ENCODE results near the gene RPRD1B. TPM values are rescaled to one million over a fixed set of nuclear protein-coding genes. Genes with fewer than 3 reads are reported as not detected.

The RPRD1B gene
- total RNA-seq, 1 donor from 2014 or later: 16.4 TPM

GRCh38 chr20:38034108-38034649, 633 bp downstream of the RPRD1B start:
- intact Hi-C loops (cut with DNase I): loop anchor here (10.0 kb wide), 2 partner anchors 401 to 441 kb away; partner anchors contain the start of genes RALGAPB and SNHG17
- Histone ChIP-seq H3K9me3 (no peaks in the 10 kb centered on the region), H3K27me3 (no peaks in the 10 kb centered on the region), H3K4me3 (peak overlapping the region; percentile 95 to 100), H3K27ac (peak overlapping the region; percentile 97), H3K36me3 (peaks cover 0 to 4% of the 10 kb centered on the region in 2 donors), H3K4me1 (peaks cover 16 to 27% of the 10 kb centered on the region in 2 donors)
- DNase-seq (ENCODE audit: low spot score in 2 of 2): no peak
- TF ChIP-seq, protein P1, sequence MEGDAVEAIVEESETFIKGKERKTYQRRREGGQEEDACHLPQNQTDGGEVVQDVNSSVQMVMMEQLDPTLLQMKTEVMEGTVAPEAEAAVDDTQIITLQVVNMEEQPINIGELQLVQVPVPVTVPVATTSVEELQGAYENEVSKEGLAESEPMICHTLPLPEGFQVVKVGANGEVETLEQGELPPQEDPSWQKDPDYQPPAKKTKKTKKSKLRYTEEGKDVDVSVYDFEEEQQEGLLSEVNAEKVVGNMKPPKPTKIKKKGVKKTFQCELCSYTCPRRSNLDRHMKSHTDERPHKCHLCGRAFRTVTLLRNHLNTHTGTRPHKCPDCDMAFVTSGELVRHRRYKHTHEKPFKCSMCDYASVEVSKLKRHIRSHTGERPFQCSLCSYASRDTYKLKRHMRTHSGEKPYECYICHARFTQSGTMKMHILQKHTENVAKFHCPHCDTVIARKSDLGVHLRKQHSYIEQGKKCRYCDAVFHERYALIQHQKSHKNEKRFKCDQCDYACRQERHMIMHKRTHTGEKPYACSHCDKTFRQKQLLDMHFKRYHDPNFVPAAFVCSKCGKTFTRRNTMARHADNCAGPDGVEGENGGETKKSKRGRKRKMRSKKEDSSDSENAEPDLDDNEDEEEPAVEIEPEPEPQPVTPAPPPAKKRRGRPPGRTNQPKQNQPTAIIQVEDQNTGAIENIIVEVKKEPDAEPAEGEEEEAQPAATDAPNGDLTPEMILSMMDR (IDR thresholded peaks at IDR 0.05): no peak

DNA sequence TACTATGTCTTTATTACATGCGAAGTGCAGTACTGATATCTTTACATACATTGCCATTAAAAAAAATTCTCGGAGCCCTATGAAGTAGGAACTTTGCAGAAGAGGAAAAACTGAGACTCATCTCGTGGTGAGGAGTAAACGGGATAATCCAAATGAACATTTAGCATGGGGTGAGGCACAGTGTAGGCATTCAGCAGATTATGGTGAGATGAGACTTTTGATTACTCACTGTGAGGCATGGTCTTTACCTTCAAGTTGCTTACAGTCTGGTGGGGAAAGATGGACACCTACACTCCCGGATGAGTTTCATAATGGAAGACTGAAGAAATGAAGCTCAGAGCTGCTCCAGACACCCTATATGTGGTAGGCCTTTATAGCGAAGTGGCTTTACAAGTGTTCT, 1.4 kb downstream of the RPRD1B start:
- Histone ChIP-seq H3K4me3 (peak overlapping the region; percentile 95 to 100), H3K4me1 (peaks cover 16 to 27% of the 10 kb centered on the region in 2 donors), H3K36me3 (peaks cover 0 to 4% of the 10 kb centered on the region in 2 donors), H3K9me3 (no peaks in the 10 kb centered on the region), H3K27me3 (no peaks in the 10 kb centered on the region), H3K27ac (no peak overlapping the region)
- no peak for DNase-seq (ENCODE audit: low spot score in 2 of 2)
- intact Hi-C loops (cut with DNase I): loop anchor here (10.0 kb wide), 2 partner anchors 400 to 440 kb away; partner anchors contain the start of genes RALGAPB and SNHG17
- TF ChIP-seq, protein P1 (IDR thresholded peaks at IDR 0.05): no peak

DNA sequence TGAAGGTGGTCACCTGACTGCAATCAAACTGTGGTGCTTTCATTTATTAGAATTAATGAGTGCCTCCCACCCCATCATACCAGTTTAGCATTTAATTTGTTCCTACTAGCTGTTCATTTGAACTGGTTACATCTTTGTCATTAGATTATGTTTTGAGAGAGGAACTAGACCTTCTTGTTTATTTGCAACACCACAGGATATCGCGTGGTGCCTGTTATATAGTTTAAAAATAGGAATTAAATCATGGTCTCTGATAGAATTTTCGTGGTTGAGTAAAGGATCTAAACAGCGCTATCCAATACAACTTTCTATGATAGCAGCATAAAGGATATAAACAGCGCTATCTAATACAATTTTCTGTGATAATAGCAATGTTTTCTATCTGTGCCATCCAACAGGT, 2.8 kb downstream of the RPRD1B start:
- no peaks in the 10 kb centered on the region for H3K9me3 ChIP-seq
- H3K27ac ChIP-seq: no peak overlapping the region
- H3K4me3 ChIP-seq: no peak overlapping the region
- peaks cover 16 to 32% of the 10 kb centered on the region in 2 donors for H3K4me1 ChIP-seq
- TF ChIP-seq, protein P1 (IDR thresholded peaks at IDR 0.05): no peak
- no peaks in the 10 kb centered on the region for H3K27me3 ChIP-seq
- peaks cover 0 to 12% of the 10 kb centered on the region in 2 donors for H3K36me3 ChIP-seq
- no peak for DNase-seq (ENCODE audit: low spot score in 2 of 2)
- intact Hi-C loops (cut with DNase I): loop anchor here (10.0 kb wide), 2 partner anchors 398 to 438 kb away; partner anchors contain the start of genes RALGAPB and SNHG17

- no peak for DNase-seq (ENCODE audit: low spot score in 2 of 2)
- H3K27ac ChIP-seq: no peak overlapping the region
- H3K4me3 ChIP-seq: no peak overlapping the region
- peaks cover 16 to 37% of the 10 kb centered on the region in 2 donors for H3K36me3 ChIP-seq
- H3K27me3 ChIP-seq: no peaks in the 10 kb centered on the region
- no peaks in the 10 kb centered on the region for H3K9me3 ChIP-seq
- peaks cover 3 to 14% of the 10 kb centered on the region in 2 donors for H3K4me1 ChIP-seq
- TF ChIP-seq, protein P1 (IDR thresholded peaks at IDR 0.05): no peak
- intact Hi-C loops (cut with DNase I): no loop called here
Measured at GRCh38 chr20:38040276-38040675, 6.7 kb downstream of the RPRD1B start.

DNA sequence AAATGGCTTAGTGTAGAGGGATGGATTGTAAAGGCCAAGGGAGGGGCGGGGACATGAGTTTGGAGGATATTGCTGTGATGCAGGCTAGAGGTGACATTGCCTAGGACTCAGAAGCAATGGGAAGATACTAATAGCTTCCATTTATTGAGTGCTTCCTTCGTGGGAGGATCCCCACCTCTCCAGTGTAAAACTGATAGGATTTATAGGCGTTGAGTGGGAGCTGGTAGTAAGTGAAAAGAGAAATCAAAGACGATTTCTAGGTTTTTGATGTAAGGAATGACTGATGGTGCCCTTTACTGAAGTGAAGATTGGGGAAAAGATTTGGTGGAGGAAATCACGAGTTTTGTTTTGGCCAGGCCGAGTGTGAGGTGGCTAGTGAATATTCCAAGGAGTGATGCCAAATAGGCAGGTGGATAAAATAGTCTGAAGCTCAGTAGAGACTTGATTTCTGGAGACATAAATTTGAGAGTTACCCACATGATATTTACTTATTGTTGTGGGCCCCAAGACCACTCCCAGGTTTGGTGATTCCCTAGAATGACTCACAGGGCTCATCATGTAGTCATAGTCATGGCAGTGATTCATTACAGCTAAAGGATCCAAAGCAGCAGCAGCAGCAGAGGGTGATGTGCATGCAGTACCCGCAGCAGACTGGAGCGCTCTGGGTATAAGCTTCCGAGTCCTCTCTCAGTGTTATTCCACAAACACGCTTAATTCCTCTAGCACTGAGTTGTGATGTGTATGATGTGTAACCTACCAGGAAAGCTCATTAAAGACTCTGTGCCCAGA, 10.2 kb downstream of the RPRD1B start:
- Histone ChIP-seq H3K4me3 (no peak overlapping the region), H3K36me3 (peaks cover 16 to 42% of the 10 kb centered on the region in 2 donors), H3K9me3 (no peaks in the 10 kb centered on the region), H3K27ac (no peak overlapping the region), H3K27me3 (no peaks in the 10 kb centered on the region), H3K4me1 (peaks cover 0 to 4% of the 10 kb centered on the region in 2 donors)
- intact Hi-C loops (cut with DNase I): no loop called here
- TF ChIP-seq, protein P1 (IDR thresholded peaks at IDR 0.05): no peak
- DNase-seq (ENCODE audit: low spot score in 2 of 2): no peak
